Progenitor cell of endocrine pancreas (in vitro differentiated cells): ENCODE results near the gene MYOF. TPM values are rescaled to one million over a fixed set of nuclear protein-coding genes. Genes with fewer than 3 reads are reported as not detected.

Source experiments
- DNase-seq: peaks from one replicate; pipeline ENCODE4 v3.0.0; 2021; ENCODE audit warnings: low spot score; ENCODE audit not compliant: unreplicated experiment
- H3K27ac Mint-ChIP-seq: 2 replicates; pipeline ENCODE4 v1.8.0; 2021; ENCODE audit warnings: mild to moderate bottlenecking, moderate library complexity, mixed read lengths
- H3K27me3 Mint-ChIP-seq: 2 replicates; pipeline ENCODE4 v1.8.0; 2021; ENCODE audit warnings: mixed read lengths
- H3K36me3 Mint-ChIP-seq: 2 replicates; pipeline ENCODE4 v1.8.0; 2022; ENCODE audit warnings: mixed read lengths; ENCODE audit not compliant: insufficient read depth
- H3K4me1 Mint-ChIP-seq: 2 replicates; pipeline ENCODE4 v1.8.0; 2021; ENCODE audit warnings: low read depth, mixed read lengths
- H3K4me3 Mint-ChIP-seq: 2 replicates; pipeline ENCODE4 v1.8.0; 2021; ENCODE audit warnings: low read depth, mild to moderate bottlenecking, moderate library complexity, mixed read lengths
- H3K9me3 Mint-ChIP-seq: 2 replicates; pipeline ENCODE4 v1.8.0; 2021; ENCODE audit warnings: low read depth, mixed read lengths
- total RNA-seq: library from RNA; stranded (reverse); gene quantifications from 2 replicates; pipeline ENCODE4 v1.2.1, GENCODE V29; 2021
- TF ChIP-seq, protein P1 (sequence below): fragments of 200-600 bp; sonication (generic); IDR thresholded peaks from one replicate; pipeline ENCODE4 v1.5.0; 2021; ENCODE audit warnings: antibody characterized with exemption, mild to moderate bottlenecking; ENCODE audit not compliant: unreplicated experiment

The MYOF gene
- total RNA-seq, 1 donor from 2014 or later = 25.5 TPM

DNA sequence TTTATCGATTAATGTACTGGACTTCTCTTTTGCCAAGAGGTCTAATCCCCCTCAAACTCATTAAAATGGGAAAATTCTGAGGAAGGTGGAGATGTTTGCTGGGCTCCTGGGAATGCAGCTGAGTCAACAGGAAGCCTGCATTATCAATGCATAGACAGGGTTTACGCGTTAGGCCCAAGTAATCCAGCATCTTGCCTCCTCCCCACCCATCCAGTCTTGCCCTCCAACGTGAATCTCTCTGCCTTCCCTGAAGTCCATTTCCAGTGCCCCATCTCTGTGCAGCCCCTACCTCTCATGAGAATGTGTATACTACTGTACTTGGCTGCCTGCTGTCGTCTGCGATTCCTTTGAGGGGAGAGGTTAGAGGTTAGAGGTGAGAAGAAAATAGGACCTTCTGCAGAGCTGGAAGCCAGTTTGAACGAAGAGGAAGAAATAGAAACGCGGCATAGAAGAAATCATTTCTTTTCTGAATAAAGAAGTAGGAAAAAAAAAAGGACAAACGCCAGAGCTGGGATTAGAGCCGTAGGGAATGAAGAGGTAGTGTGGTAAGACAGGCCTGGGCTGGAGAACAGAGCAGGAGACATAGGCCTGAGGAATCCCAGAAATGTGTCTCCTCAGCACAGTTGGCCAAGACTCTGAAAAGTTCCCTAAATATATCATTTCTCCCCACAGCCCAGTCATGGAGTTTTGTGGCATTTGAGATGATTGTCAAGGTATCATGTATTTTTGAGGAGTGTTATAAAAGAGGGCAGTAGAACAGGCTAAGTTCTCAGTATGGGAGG lies 75.6 kb downstream of the MYOF start:
- peaks cover 5% of the 10 kb centered on the region for H3K9me3 Mint-ChIP-seq
- peak overlapping the region; percentile 82 for H3K27ac Mint-ChIP-seq
- H3K4me1 Mint-ChIP-seq = peaks cover 17% of the 10 kb centered on the region
- TF ChIP-seq, protein P1, sequence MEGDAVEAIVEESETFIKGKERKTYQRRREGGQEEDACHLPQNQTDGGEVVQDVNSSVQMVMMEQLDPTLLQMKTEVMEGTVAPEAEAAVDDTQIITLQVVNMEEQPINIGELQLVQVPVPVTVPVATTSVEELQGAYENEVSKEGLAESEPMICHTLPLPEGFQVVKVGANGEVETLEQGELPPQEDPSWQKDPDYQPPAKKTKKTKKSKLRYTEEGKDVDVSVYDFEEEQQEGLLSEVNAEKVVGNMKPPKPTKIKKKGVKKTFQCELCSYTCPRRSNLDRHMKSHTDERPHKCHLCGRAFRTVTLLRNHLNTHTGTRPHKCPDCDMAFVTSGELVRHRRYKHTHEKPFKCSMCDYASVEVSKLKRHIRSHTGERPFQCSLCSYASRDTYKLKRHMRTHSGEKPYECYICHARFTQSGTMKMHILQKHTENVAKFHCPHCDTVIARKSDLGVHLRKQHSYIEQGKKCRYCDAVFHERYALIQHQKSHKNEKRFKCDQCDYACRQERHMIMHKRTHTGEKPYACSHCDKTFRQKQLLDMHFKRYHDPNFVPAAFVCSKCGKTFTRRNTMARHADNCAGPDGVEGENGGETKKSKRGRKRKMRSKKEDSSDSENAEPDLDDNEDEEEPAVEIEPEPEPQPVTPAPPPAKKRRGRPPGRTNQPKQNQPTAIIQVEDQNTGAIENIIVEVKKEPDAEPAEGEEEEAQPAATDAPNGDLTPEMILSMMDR = no peak
- peaks cover 9% of the 10 kb centered on the region for H3K36me3 Mint-ChIP-seq
- no peaks in the 10 kb centered on the region for H3K27me3 Mint-ChIP-seq
- no peak for DNase-seq
- H3K4me3 Mint-ChIP-seq = no peak overlapping the region

DNA sequence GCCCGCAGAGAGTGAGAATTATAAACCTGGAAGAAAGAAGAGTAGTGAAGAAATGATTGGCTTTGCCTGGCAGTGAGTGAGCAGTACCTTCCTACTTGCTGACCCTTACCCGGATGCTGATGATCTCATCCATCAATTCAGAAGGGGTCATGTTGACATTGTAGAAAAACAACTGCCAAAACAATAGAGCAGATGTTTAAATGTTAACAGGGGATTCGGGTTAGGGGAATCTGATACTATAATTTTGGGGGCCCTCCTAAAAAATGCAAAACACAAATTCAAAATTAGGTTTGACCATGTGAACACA lies 78.1 kb downstream of the MYOF start:
- H3K9me3 Mint-ChIP-seq = peaks cover 5% of the 10 kb centered on the region
- no peak overlapping the region for H3K4me3 Mint-ChIP-seq
- peaks cover 9% of the 10 kb centered on the region for H3K36me3 Mint-ChIP-seq
- peak overlapping the region; percentile 59 for H3K27ac Mint-ChIP-seq
- H3K4me1 Mint-ChIP-seq = peaks cover 17% of the 10 kb centered on the region
- DNase-seq = no peak
- TF ChIP-seq, protein P1 = no peak
- no peaks in the 10 kb centered on the region for H3K27me3 Mint-ChIP-seq

DNA sequence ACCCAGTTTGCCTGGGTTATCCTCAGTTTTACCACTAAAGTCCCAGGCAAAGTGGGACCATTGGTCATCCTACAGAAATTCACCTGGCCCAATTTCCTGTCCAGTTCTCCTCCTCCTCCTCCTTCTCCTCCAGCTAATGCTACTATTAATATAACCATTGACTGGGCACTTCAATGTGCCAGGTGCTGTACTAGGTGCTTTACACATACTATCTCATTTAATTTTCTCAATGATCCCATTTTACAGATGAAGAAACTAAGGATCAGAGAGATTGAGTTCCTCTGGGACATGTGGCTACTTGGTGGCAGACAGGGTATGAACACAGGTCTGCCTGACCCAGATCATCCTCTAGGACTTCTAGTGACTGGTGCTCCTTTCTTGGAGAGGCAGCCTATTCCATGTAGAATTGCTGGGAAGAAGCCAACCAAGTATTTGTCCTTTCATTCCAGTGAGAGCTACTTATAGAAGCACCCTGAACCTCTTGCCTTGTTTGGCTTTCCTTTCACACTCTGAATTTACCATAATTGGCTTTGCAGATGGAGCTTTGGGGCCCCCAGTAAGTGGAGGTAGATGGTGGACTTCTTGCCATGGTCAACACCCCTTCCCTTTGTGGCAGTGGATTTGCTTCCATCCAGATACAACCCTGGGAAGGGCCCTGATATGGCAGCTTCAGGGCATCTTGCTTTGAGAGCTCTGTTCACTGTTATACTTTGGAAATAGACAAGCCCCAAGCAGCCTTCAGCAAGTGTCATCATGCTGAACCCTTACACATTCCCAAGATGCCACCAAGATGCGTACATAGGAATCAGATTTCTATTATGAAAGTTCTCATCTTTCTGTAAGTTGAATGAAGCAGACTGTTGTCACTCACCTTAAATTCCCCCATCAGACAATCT lies 78.7 kb downstream of the MYOF start:
- H3K27me3 Mint-ChIP-seq = no peaks in the 10 kb centered on the region
- peaks cover 6% of the 10 kb centered on the region for H3K36me3 Mint-ChIP-seq
- H3K9me3 Mint-ChIP-seq = peaks cover 5% of the 10 kb centered on the region
- H3K4me1 Mint-ChIP-seq = peaks cover 14% of the 10 kb centered on the region
- TF ChIP-seq, protein P1 = no peak
- no peak overlapping the region for H3K27ac Mint-ChIP-seq
- H3K4me3 Mint-ChIP-seq = no peak overlapping the region
- DNase-seq = no peak

DNA sequence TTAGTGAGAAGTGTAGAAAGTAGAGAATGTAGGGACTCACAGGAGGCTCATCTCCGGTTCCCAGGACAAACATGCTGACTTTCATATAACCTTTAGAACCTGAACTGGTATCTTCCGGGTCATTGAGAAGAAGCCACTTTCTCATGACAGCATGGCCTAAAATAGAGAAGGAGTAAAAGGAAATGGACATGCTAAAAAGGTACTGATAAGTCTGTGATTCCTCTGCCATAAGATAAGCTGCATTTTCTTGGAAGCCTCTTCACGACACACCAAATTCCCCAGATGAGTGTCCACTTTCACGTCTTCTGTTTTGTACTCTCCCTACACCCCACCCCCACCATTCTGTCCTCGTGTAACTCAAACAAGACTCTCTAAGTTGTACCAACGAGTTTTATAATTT lies 79.9 kb downstream of the MYOF start:
- Mint-ChIP-seq H3K4me3 (no peak overlapping the region), H3K27ac (no peak overlapping the region), H3K4me1 (peaks cover 23% of the 10 kb centered on the region), H3K9me3 (peaks cover 5% of the 10 kb centered on the region), H3K36me3 (peaks cover 6% of the 10 kb centered on the region), H3K27me3 (no peaks in the 10 kb centered on the region)
- TF ChIP-seq, protein P1 = no peak
- DNase-seq = no peak

DNA sequence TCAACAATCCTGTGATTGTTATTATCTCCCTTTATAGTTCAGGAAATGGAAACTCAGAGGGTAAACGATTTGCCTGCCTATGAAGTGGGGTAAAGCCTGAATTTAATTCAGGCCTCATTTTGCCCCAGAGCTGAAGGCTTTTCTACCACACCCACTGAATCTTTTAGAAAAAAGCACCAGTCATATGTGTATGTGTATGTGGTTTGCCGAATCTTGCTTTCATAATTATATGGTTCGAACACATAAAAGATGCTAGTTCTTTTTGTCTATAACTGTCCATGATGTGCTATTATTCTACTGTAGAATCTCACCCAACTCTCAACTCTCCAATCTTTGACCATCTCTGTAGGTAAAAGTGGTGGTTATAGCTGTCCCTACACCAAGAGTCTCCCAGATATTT lies 83.6 kb downstream of the MYOF start:
- Mint-ChIP-seq H3K27me3 (no peaks in the 10 kb centered on the region), H3K36me3 (peaks cover 2% of the 10 kb centered on the region), H3K4me3 (no peak overlapping the region), H3K27ac (no peak overlapping the region), H3K4me1 (peaks cover 12% of the 10 kb centered on the region), H3K9me3 (no peaks in the 10 kb centered on the region)
- TF ChIP-seq, protein P1 = no peak
- no peak for DNase-seq
